Stimulated activated CD4-positive, alpha-beta T cell treated with anti-CD3 and anti-CD28 coated beads, TNF-alpha, amount 100 ng/mL, for 24 hours (primary cell): ENCODE data around the gene C1orf52.

ENCODE experiments used
- DNase-seq, 3 experiments: peaks; one replicate each; pipeline ENCODE4 v3.0.0-alpha.2; 2020; ENCODE audit warnings: low read depth in 3 of 3

C1orf52 gene

GRCh38 chr1:85230305-85230977 lies 29.0 kb downstream of the C1orf52 start:
- DNase-seq, result peak in 1 of 3 experiments; percentile 0

DNA sequence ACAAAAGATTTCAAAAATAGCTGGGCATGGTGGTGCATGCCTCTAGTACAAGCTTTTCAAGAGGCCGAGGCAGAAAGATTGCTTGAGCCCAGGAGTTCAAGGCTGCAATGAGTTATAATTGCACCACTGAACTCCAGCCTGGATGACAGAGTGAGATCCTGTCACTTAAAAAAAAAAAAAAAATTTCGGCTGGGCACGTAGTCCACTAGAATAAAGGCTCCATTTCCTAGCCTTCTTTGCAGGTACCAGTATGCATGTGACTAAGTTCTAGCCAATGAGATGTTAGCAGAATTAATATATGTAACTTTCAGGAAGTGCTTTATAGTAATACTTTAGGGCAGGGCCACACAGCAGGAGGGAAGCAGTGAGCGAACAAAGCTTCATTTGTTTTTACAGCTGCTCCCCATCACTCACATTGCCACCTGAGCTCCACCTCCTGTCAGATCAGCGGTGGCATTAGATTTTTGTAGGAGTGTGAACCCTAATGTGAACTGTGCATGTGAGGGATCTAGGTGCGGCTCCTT lies 29.8 kb downstream of the C1orf52 start:
- DNase-seq, result no peak

DNA sequence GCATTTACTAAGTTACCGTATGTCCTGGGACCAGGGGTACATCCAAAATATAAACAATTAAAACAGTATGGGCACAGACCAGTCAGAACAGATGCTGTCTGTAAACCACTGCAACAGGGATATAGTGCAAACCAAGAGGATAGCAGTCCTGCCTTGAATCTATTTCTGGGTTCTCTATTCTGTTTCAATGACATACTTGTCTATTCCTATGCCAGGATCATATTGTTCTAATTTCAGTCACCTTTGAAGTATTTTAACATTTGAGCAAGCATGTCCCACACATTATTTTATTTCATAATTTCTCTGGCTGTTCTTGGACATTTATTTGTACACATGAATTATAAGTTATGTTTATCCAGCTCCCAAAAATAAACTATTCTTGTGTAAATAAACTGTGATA lies 30.5 kb downstream of the C1orf52 start:
- DNase-seq, result no peak

- no peak for DNase-seq
Observed at GRCh38 chr1:85225624-85226380, 33.7 kb downstream of the C1orf52 start.

- DNase-seq, result no peak
Observed at GRCh38 chr1:85224734-85225623, 34.5 kb downstream of the C1orf52 start.

GRCh38 chr1:85224295-85224694 lies 35.2 kb downstream of the C1orf52 start:
- DNase-seq, result no peak

DNA sequence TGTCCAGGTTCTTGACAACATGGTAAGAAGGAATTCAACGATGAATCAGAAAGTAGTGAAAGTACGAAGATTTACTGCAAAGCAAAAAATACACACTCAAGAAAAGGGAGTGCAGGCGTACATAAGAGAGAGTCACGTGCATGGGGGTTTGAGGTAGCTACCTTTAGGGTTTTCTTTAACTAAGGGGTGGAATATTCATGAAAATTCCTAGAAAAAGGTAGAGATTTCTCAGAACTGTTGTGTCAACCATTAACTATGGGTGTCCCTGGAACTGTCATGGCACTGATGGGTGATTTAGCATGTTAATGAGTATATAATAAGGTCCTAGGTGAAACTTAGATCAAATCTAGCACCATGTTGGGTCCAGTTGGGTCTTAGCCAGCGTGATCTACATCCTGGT lies 36.1 kb downstream of the C1orf52 start:
- DNase-seq, result no peak

DNA sequence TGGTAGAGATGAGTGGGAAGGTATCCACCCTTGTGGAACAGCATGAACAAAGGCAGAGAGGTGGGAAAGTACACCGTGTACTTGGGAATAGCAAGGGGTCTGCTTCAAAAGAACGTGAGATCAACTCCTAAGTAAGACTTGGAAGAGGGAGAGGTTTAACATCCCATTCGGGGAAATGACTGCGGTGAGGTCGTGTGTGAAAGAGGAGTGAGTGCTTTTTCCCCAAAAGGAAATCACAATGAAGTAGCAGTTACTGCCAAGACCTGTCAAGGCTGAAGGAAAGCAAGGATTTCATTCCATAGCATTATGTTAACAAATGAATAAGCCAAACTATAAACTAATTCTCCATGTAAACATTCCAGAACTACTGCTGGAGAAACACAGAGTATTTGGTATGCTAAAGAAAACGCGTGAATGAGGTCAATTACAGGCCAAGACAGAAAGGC lies 38.7 kb downstream of the C1orf52 start:
- DNase-seq, result no peak

DNA sequence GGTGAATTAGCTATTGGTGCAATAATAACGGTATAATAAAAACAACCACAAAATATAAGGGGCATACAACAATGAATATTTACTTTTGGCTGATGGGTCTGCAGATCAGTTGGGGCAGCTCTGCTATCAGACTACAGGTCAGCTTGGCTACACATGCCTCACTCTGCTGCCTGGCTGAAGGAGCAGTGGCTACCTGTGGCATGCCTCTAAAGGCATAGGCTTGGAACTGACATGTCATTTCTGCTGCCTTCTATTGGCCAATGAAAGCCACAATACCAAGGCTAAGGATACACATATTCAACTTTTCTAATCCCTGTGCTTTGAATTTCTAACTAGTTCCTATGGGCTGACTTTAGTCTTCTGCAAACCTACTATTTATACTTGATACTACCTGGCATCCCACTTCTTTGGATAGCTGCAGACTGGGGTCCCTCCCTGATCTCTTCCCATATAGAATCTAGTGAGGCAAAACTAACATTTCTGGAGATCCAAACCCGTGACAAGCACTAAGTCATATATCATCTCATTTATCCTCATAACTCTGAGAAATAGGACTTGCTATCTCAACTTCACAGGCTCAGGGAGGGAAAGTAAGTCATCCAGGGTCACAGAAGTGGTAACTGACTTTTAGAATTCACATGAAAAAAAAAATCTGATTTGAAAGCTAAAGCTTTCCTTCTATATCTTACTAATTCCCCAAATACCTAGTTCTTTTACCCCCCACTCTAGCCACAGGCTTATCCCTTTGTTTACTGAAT lies 39.4 kb downstream of the C1orf52 start:
- DNase-seq, result no peak

DNA sequence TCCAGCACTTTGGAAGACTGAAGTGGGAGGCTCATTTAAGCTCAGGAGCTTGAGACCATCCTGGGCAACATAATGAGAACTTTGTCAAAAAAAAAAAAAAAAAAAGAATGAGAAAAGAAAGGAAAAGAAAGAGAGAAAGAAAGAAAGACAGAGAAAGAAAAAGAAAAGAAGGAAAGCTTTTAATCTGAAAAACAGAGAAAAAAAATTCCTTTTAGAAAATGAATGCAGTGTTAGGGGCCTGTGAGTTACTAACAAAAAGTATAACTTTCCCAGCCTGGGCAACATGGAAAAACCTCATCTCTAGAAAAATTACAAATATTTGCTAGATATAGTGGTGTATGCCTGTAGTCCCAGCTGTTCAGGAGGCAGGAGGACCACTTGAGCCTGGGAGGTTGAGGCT lies 42.8 kb downstream of the C1orf52 start:
- no peak for DNase-seq

- no peak for DNase-seq
Observed at GRCh38 chr1:85214654-85215053, 44.8 kb downstream of the C1orf52 start.

- DNase-seq, result no peak
Observed at GRCh38 chr1:85208488-85208887, 51.0 kb downstream of the C1orf52 start.

DNA sequence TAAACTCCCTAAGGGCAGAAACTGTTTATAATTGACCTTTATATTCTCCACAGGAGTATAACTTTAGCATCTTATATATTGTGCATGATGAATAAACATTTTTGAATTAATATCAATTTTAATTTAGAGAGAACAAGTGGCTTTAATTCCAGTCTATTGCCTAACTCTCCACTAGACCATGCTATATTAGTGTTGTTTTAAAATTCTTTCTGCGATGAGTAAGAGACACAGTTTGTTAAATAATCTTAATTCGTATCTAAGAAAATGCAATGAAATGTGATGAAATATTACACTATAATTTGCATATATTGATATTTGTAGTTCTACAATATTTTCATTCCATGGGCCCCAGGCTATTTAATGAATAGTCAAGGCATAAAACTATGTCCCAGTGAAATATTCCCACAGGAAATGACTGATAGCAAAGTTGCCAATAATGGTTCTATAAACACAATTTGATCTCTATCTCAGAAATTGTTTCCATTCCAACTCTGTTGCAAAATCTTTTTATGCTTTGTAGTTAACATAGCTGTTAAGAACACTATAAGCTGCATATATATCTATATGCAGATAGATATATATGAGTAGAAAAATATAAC lies 55.8 kb downstream of the C1orf52 start:
- no peak for DNase-seq

DNA sequence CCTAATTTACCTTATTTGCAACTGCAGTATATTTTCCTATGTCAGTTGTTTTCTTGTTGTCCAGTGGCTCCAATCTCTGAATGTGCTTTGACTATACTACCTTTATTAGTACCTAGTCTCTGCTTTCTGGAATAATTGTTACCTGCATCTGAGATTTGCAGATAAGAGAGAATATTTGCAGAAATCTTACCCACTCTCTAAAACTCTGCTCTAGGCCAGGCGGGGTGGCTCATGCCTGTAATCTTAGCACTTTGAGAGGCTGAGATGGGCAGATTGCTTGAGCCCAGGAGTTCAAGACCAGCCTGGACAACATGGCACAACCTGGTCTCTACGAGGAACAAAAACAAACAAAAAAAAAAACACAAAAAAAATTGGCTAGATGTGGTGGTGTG lies 56.6 kb downstream of the C1orf52 start:
- no peak for DNase-seq

DNA sequence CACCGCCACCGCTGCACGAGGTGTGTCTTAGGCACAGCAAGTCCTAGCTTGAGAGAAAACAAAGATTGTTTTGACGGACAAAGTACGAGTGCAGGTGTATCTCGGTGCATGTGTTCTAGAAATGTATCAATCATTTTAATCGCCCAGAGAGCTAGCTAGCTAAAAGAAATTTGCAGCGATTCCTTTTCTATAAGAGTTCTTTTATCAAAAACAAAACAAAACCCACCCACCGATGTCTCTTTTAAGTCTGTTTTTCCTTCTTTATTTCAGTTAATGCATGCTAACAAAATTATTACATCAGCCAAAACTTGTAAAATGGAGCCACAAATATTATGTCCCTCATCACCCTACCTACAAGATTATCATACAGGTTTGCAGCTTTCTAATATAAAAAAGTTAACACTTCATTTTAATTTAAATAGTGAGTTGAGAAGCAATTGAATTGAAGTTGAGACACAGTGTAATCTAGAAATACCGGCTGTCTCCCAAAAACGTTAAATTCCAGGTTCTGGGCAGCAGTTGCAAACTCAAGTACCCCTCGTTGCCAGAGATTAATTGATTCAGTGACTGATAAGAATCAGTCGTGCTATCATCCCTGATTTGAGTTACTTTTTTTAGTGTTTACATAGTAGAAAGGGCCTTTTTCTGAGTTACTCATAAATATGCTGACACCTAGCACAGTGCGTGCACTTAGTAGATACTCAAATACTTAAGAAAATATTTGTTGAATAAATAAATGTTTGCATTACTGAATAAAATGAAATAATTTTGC lies 57.2 kb downstream of the C1orf52 start:
- DNase-seq, result no peak

- peak; percentile 10 to 62 (median 29) for DNase-seq
Observed at GRCh38 chr1:85201340-85202091, 57.9 kb downstream of the C1orf52 start.

GRCh38 chr1:85200463-85201339 lies 58.8 kb downstream of the C1orf52 start, which contains the start of gene SYDE2:
Gene SYDE2 (minus strand): TSS chr1:85201016. CDS start chr1:85200996, 20 bp downstream.
- DNase-seq, result peak; percentile 18 to 65 (median 56)
